ENCODE measurements around the gene KCNQ1. TPM values are rescaled to one million over a fixed set of nuclear protein-coding genes. Genes with fewer than 3 reads are reported as not detected.

KCNQ1 gene
- total and polyA plus RNA-seq, 9 of the 15 experiments (the other 6 are each of a cell fraction or from before 2014, with no cell fraction given), result 0.44 TPM; not detected in 8

GRCh38 chr11:2810411-2811205 is 365.8 kb downstream of the KCNQ1 start (continued):
- TF ChIP-seq CHD1 (IDR thresholded peaks at IDR 0.05; ENCODE audit: low read length), result no peak
- TF ChIP-seq MNT (conservative IDR thresholded peaks at IDR 0.05), result no peak
- no peak for TF ChIP-seq FOXM1 (IDR thresholded peaks at IDR 0.05; ENCODE audit: low read depth)
- no peak for TF ChIP-seq FOXM1 (CRISPR knock-in tag; IDR thresholded peaks at IDR 0.05; ENCODE audit: low read depth)
- no peak for TF ChIP-seq POLR2A (conservative IDR thresholded peaks at IDR 0.05)
- no peak for TF ChIP-seq ZNF449 (CRISPR knock-in tag; IDR thresholded peaks at IDR 0.05)
